ENCODE results near the gene LENEP. TPM values are rescaled to one million over a fixed set of nuclear protein-coding genes. Genes with fewer than 3 reads are reported as not detected.

Gene LENEP
- total and polyA plus RNA-seq, 2 experiments from 2014 or later = not detected

DNA sequence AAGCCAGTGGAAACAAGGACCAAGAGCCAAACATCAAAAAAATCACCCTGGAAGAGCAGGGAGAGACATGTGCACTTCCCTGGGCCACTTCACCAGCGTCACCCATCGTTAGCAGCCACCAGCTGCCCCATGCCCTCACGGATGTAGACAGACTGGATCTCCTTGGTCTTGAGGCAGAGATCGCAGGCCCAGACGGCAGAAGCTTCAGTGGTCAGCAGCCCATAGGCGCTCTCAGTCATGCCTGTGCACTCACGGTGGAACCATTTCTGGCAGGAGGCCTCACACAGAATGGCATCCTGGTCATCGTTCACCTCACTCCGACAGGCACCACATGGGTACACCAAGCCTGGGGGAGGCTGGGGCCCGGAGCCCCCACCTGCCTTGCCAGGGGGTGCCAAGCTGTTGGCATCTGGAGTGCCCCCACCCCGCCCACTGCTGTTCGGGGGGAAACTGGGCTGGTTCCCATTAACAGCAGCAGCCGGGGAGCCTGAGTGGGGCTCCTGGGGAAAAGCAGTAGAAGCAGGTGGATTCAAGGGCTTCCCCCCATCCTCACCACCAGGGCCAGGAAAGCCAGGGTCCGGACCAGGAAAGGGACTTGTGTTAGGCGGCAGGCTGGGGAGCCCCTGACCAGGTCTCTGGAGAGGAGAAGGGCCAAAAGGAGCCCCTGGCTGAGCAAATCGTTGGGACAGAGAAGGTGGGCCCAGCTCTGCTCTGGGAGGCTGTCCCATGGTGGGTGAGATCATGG lies 34.5 kb upstream of the LENEP start:
- no peak overlapping the region for H3K27ac ChIP-seq
- TF ChIP-seq EZH2phosphoT487 (IDR thresholded peaks at IDR 0.05; ENCODE audit: insufficient read depth, low read depth) (no peak), EZH2 (IDR thresholded peaks at IDR 0.05; ENCODE audit: insufficient read depth, poor library complexity, severe bottlenecking) (no peak)
- no peak overlapping the region for H3K9ac ChIP-seq
- peaks cover 33% of the 10 kb centered on the region for H3K4me1 ChIP-seq (ENCODE audit: insufficient read depth)
- no peaks in the 10 kb centered on the region for H4K20me1 ChIP-seq (ENCODE audit: insufficient read depth)
- peaks cover 25% of the 10 kb centered on the region; the same call in 1 of the 2 replicates for H3K79me2 ChIP-seq (ENCODE audit: insufficient read depth)
- in situ Hi-C loops (cut with MboI) = no loop called here
- H3K4me2 ChIP-seq (ENCODE audit: unreplicated experiment) = no peak overlapping the region
- H3K9me3 ChIP-seq (ENCODE audit: low read depth) = no peaks in the 10 kb centered on the region
- H3K9me2 ChIP-seq (ENCODE audit: insufficient read depth) = no peaks in the 10 kb centered on the region
- no peak overlapping the region for H3K4me3 ChIP-seq
- H3F3A ChIP-seq (ENCODE audit: insufficient read depth) = peaks cover 22% of the 10 kb centered on the region
- 83 to 84% methylated on average over 16 of the region's 16 CpGs for WGBS, 2 experiments (ENCODE audit: low coverage in 1 of 2, low lambda C conversion rate in 2 of 2, missing lambda C conversion rate in 2 of 2)
- no peaks in the 10 kb centered on the region for H3K27me3 ChIP-seq (replicated peaks; ENCODE audit: insufficient read depth)
- H3K36me3 ChIP-seq (ENCODE audit: low read depth) = no peaks in the 10 kb centered on the region
- no peak for DNase-seq
- no peak overlapping the region for H2AFZ ChIP-seq

DNA sequence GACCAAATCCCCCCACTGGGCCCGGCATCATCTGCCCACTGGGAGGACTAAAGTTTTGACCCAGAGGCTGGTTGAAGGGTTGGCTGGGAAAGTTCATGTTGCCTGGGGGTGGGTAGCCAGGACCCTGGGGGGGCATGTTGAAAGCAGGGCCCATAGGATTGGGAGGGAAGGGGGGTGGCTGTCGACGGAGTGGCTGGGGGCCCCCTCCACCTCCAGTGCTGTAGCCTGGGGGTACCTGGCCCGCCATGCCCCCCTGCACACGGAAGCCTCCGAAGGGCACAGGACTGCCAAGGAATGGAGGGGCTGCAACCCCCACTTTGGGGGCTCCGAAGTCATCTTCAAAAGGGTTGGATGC lies 34.0 kb upstream of the LENEP start:
- Histone ChIP-seq H3K4me2 (ENCODE audit: unreplicated experiment) (no peak overlapping the region), H3K9me2 (ENCODE audit: insufficient read depth) (no peaks in the 10 kb centered on the region), H2AFZ (no peak overlapping the region), H3K9me3 (ENCODE audit: low read depth) (no peaks in the 10 kb centered on the region), H3K27me3 (replicated peaks; ENCODE audit: insufficient read depth) (no peaks in the 10 kb centered on the region), H3K4me1 (ENCODE audit: insufficient read depth) (peaks cover 33% of the 10 kb centered on the region), H3K9ac (no peak overlapping the region), H3F3A (ENCODE audit: insufficient read depth) (peaks cover 27% of the 10 kb centered on the region), H3K27ac (no peak overlapping the region), H3K4me3 (no peak overlapping the region), H3K36me3 (ENCODE audit: low read depth) (no peaks in the 10 kb centered on the region), H3K79me2 (ENCODE audit: insufficient read depth) (peaks cover 21% of the 10 kb centered on the region; the same call in 1 of the 2 replicates), H4K20me1 (ENCODE audit: insufficient read depth) (no peaks in the 10 kb centered on the region)
- no peak for TF ChIP-seq EZH2 (IDR thresholded peaks at IDR 0.05; ENCODE audit: insufficient read depth, poor library complexity, severe bottlenecking)
- no peak for TF ChIP-seq EZH2phosphoT487 (IDR thresholded peaks at IDR 0.05; ENCODE audit: insufficient read depth, low read depth)
- WGBS, 2 experiments (ENCODE audit: low coverage in 1 of 2, low lambda C conversion rate in 2 of 2, missing lambda C conversion rate in 2 of 2) = 78 to 83% methylated on average over 5 to 7 of the region's 7 CpGs
- in situ Hi-C loops (cut with MboI) = no loop called here
- DNase-seq = no peak

DNA sequence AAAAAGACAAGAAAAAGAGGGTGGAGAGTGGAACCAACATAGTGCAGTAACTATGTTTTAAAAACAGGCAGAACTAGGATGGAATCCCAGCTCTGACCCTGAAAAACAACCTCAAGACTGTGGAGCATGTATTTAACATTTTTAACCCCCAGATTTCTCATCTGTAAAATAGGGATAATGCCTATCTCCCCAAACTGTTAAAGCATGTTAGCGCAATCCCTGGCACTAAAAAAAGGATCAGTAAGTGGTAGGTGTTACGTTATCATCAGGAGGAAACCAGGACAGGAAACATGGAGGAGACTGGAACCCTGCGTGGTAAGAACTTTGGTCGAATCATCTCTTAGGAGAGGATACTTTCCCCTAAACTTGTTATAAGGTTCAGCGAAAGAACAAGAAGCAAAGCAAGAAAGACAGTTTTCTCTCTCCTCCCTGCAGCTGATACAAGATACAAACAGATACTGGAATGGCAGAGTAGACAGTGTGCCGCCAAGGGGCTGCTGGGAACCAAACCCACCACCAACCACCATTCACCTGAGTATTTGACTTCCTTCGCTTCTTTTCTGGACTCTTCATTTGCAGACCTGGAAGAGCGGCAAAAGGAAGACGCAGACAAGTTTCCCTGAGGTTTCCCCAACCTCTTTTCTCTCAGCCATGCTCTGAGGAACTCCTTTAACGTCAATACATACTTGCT lies 32.8 kb upstream of the LENEP start:
- Histone ChIP-seq H3K4me3 (peak overlapping the region; percentile 79), H3K9ac (peak overlapping the region; percentile 82), H3K27ac (peak overlapping the region; percentile 70; the same call in 1 of the 2 replicates), H3F3A (ENCODE audit: insufficient read depth) (peaks cover 27% of the 10 kb centered on the region), H2AFZ (no peak overlapping the region; the same call in 1 of the 2 replicates), H4K20me1 (ENCODE audit: insufficient read depth) (no peaks in the 10 kb centered on the region), H3K27me3 (replicated peaks; ENCODE audit: insufficient read depth) (no peaks in the 10 kb centered on the region), H3K9me2 (ENCODE audit: insufficient read depth) (no peaks in the 10 kb centered on the region), H3K79me2 (ENCODE audit: insufficient read depth) (peaks cover 29% of the 10 kb centered on the region), H3K4me2 (ENCODE audit: unreplicated experiment) (peak overlapping the region; percentile 91), H3K4me1 (ENCODE audit: insufficient read depth) (peaks cover 25% of the 10 kb centered on the region), H3K9me3 (ENCODE audit: low read depth) (no peaks in the 10 kb centered on the region), H3K36me3 (ENCODE audit: low read depth) (peaks cover 8% of the 10 kb centered on the region)
- 52 to 59% methylated on average over 10 of the region's 10 CpGs for WGBS, 2 experiments (ENCODE audit: low coverage in 1 of 2, low lambda C conversion rate in 2 of 2, missing lambda C conversion rate in 2 of 2)
- in situ Hi-C loops (cut with MboI) = no loop called here
- TF ChIP-seq EZH2 (IDR thresholded peaks at IDR 0.05; ENCODE audit: insufficient read depth, poor library complexity, severe bottlenecking) (no peak), EZH2phosphoT487 (IDR thresholded peaks at IDR 0.05; ENCODE audit: insufficient read depth, low read depth) (no peak)
- DNase-seq = no peak

DNA sequence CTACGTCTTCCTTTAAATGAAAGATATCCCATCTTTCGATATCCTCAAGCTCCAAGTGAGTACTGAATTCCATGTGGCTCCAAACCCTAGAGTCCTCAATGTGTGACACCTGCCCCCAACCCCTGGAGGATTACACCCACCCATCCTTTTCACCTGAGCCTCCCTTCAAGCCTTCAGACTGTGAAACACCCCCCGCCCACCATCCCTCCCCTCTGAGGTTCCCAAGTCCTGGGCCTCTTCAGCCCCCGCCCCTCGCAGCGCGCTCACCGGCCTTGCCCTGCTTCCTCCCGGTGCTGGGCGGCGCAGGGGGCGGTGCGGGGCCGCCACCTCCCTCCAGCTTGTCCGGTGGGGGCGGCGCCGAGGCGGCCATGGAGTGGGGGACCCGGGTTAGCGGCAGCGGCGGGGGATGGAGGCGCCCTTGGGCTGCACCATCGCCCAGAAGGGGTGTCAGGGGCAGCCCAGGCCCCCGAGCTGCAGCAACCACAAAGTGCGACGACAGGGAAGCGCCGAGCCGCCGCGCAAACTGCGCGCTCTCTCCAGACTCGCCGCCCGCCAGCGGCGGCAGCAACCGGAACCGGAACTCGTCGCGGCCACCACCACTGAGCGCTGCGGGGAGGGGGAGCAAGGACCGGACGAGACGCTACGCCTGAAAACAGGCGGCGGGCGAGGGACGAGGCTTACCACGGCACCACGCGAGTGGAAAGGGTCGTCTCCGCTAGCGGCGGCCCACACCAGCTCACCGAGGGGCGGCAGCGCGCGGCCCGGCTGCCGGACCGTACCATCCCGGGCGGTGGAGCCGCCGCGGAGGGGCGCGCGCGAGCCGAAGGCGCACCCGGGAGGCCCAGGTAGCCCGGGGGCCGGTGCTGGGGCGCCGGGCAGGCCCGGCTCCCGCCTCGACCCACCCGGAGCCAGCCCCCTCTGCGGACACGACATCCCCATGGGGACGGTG lies 31.9 kb upstream of the LENEP start, which contains the start of gene PYGO2:
Gene PYGO2 (minus strand): TSS at position 576 of the 949 bp plus-strand sequence. CDS start 206 bp downstream, at position 370.
- no peaks in the 10 kb centered on the region for H3K9me2 ChIP-seq (ENCODE audit: insufficient read depth)
- peaks cover 23% of the 10 kb centered on the region for H3K4me1 ChIP-seq (ENCODE audit: insufficient read depth)
- H3K36me3 ChIP-seq (ENCODE audit: low read depth) = peaks cover 17% of the 10 kb centered on the region
- peak within 1 kb of the TSS; percentile 79 for H3K4me3 ChIP-seq
- H3K9me3 ChIP-seq (ENCODE audit: low read depth) = no peaks in the 10 kb centered on the region
- DNase-seq = peak; percentile 87
- TF ChIP-seq EZH2phosphoT487 (IDR thresholded peaks at IDR 0.05; ENCODE audit: insufficient read depth, low read depth) = no peak
- no peak for TF ChIP-seq EZH2 (IDR thresholded peaks at IDR 0.05; ENCODE audit: insufficient read depth, poor library complexity, severe bottlenecking)
- peaks cover 37% of the 10 kb centered on the region for H3K79me2 ChIP-seq (ENCODE audit: insufficient read depth)
- peak within 1 kb of the TSS; percentile 40 for H2AFZ ChIP-seq
- WGBS, 2 experiments (ENCODE audit: low coverage in 1 of 2, low lambda C conversion rate in 2 of 2, missing lambda C conversion rate in 2 of 2) = 1% methylated on average over 62 to 74 of the region's 93 CpGs
- no peaks in the 10 kb centered on the region for H4K20me1 ChIP-seq (ENCODE audit: insufficient read depth)
- peaks cover 31% of the 10 kb centered on the region for H3F3A ChIP-seq (ENCODE audit: insufficient read depth)
- peak within 1 kb of the TSS; percentile 91 for H3K4me2 ChIP-seq (ENCODE audit: unreplicated experiment)
- H3K27me3 ChIP-seq (replicated peaks; ENCODE audit: insufficient read depth) = no peaks in the 10 kb centered on the region
- in situ Hi-C loops (cut with MboI) = no loop called here
- peak within 1 kb of the TSS; percentile 82 for H3K9ac ChIP-seq
- H3K27ac ChIP-seq = peak within 1 kb of the TSS; percentile 70

Measured in GM23248 (cell line).